Cardiac muscle cell (in vitro differentiated cells and primary cell): ENCODE data around the gene NHSL1. TPM values are rescaled to one million over a fixed set of nuclear protein-coding genes. Genes with fewer than 3 reads are reported as not detected.
"Not testable (repeated sequence)": the region's sequence is repeated elsewhere in the genome, so short reads cannot be mapped to it uniquely, and the experiment has no call there.

Source experiments
- DNase-seq, 2 donors: peaks; one replicate each; pipeline versions ENCODE4 v3.0.0 to v3.0.0-alpha.2; 2010 to 2017; ENCODE audit warnings: low read depth in 1 of 2, low spot score in 1 of 2
- H3K27ac ChIP-seq: fragments of 200-600 bp; sonication (generic); 2 replicates; pipeline ENCODE4 v1.5.1; 2016
- H3K27me3 ChIP-seq: fragments of 200-600 bp; sonication (generic); 2 replicates; pipeline ENCODE4 v1.6.0; 2016; ENCODE audit warnings: control low read depth
- H3K36me3 ChIP-seq: fragments of 200-600 bp; sonication (generic); 2 replicates; pipeline ENCODE4 v1.5.1; 2016; ENCODE audit warnings: control low read depth
- H3K4me1 ChIP-seq: fragments of 200-600 bp; sonication (generic); 2 replicates; pipeline ENCODE4 v1.8.1; 2017; ENCODE audit warnings: low read depth, mild to moderate bottlenecking, mixed run types
- H3K4me3 ChIP-seq: fragments of 200-600 bp; sonication (generic); 2 replicates; pipeline ENCODE4 v1.5.1; 2016; ENCODE audit warnings: mild to moderate bottlenecking
- H3K9me3 ChIP-seq: fragments of 200-600 bp; sonication (generic); 2 replicates; pipeline ENCODE4 v1.5.1; 2017; ENCODE audit warnings: low read depth, mild to moderate bottlenecking, control low read depth
- polyA plus RNA-seq: library from polyadenylated mRNA; unstranded; fragments of >200 nt; fragmentation: Nextera tagmentation; extraction: Ambion mirVana; gene quantifications from 2 replicates; pipeline ENCODE4 v1.2.1, GENCODE V29; 2016
- total RNA-seq: library from RNA; depleted of rRNA; stranded (reverse); fragments of >200 nt; gene quantifications from 2 replicates; pipeline ENCODE4 v1.2.3, GENCODE V29; 2016
- TF ChIP-seq, protein P1 (sequence below): IDR thresholded peaks from 2 replicates; pipeline ENCODE4 v1.5.1; 2012; ENCODE audit warnings: low read depth, mild to moderate bottlenecking, low read length

NHSL1 gene
- total and polyA plus RNA-seq, 2 experiments from 2014 or later: 6.0 to 11.3 TPM

DNA sequence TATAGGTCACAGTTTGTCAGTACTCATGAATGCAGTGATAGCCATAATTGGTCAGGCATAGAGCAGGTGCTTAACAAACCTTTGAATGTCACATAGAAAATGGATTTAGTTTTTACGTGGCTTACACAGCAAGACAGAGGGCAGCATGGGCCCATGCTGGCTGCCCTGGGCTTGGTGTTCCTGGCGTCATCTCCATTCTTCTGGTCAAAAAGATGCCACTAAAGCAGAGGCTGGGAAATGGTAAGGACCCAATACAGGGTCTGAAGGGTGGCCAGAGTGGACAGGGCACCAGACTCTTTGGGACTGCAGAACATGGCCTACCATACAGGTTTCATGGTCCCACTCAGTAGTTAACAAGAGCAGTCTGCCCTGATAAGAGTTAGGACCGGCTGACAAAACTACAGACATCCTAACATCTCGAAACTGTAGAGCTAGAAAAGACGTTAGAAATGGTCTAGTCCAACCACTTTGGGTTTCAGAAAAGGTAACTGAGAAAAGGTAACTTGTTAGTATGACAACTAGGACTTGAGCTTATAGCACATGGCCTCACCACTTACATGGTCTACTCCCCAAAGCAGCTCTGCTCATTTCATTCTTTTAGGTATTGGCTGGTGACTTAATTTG, 72.7 kb downstream of the NHSL1 start:
- TF ChIP-seq, protein P1, sequence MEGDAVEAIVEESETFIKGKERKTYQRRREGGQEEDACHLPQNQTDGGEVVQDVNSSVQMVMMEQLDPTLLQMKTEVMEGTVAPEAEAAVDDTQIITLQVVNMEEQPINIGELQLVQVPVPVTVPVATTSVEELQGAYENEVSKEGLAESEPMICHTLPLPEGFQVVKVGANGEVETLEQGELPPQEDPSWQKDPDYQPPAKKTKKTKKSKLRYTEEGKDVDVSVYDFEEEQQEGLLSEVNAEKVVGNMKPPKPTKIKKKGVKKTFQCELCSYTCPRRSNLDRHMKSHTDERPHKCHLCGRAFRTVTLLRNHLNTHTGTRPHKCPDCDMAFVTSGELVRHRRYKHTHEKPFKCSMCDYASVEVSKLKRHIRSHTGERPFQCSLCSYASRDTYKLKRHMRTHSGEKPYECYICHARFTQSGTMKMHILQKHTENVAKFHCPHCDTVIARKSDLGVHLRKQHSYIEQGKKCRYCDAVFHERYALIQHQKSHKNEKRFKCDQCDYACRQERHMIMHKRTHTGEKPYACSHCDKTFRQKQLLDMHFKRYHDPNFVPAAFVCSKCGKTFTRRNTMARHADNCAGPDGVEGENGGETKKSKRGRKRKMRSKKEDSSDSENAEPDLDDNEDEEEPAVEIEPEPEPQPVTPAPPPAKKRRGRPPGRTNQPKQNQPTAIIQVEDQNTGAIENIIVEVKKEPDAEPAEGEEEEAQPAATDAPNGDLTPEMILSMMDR: no peak
- Histone ChIP-seq H3K4me1 (peaks cover 21% of the 10 kb centered on the region), H3K4me3 (no peak overlapping the region), H3K27me3 (no peaks in the 10 kb centered on the region), H3K27ac (no peak overlapping the region), H3K36me3 (no peaks in the 10 kb centered on the region), H3K9me3 (no peaks in the 10 kb centered on the region)
- DNase-seq: no peak

DNA sequence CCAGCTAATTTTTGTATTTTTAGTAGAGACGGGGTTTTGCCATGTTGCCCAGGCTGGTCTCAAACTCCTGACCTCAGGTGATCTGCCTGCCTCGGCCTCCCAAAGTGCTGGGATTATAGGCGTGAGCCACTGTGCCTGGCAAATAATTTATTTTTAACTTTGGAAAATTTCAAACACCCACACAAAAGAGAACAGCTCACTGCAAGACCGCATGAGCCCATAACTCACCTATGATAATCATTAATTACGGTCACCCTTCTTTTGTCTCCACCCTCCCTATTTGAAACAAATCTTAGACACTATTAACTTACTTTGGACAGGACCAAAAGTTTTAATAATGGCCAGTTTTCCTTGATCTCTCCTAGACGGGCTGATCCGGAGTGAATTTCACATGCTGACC, 74.0 kb downstream of the NHSL1 start:
- not testable (repeated sequence) for H3K36me3 ChIP-seq, H3K9me3 ChIP-seq, H3K27me3 ChIP-seq, H3K27ac ChIP-seq, H3K4me3 ChIP-seq, DNase-seq
- peaks cover 12% of the 10 kb centered on the region for H3K4me1 ChIP-seq

DNA sequence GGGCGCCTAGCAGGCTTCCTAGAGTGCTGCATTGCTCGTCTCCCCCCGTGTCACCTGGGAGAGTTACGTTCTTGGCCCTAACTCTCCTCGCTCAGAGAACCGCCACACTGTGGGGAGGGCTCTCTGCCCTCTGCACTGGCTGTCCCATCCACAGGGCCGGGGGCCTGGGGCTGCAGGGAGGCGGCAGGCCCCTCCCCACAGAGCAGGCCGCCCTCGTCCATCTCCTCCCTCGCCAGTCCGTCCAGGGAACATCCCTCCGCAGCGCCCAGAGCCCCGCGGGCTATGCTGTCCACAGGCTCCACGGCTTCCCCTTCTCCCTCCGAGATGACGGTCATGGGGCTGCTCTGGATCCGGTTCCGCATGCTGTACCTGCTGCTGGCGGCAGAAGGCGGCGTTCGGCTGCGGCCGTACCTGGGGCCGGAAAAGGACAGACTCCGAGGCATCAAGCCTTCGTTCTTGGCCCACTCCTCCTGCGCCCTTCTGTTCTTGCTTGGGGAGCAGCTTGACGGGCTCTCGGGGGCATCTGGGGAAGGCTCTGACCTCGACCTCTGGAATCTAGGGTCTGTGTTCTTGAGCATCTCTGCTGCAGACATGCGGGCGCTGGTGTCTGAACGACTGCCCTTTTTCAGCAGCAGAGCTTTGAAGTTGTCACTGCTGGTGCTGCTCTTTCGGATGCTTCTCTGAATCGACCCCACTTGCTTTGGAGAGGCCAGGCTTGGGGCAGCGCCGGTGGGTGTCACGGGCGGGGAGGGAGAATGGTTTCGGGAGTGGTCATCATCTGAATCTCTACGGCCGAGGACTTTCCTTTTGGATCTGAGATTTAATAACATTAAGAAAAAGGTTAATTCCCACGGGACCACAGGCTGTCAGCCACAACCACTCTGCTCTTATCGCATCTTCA, 75.0 kb downstream of the NHSL1 start:
- peaks cover 2% of the 10 kb centered on the region for H3K4me1 ChIP-seq
- no peak for DNase-seq
- no peaks in the 10 kb centered on the region for H3K9me3 ChIP-seq
- no peak overlapping the region for H3K4me3 ChIP-seq
- H3K27me3 ChIP-seq: no peaks in the 10 kb centered on the region
- no peaks in the 10 kb centered on the region for H3K36me3 ChIP-seq
- TF ChIP-seq, protein P1: no peak
- no peak overlapping the region for H3K27ac ChIP-seq

DNA sequence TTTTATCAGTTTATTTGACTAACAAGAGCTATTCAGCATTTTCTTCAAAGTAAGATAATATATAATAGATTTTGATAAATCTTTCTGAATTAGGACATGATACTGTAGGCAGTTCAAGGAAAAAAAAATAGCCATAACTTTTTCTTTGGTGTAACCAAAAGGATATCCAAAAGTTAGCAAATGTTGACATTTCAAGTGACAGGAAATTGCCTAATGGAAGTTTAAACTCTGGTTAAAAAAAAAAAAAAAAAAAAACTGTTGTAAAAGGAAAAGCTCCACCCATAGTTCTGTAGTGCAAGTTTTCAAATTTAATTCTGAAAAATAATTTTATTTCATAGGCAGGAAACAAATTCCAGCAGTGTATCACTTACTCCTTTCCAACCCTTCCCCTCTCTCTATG, 76.4 kb downstream of the NHSL1 start:
- Histone ChIP-seq H3K9me3 (no peaks in the 10 kb centered on the region), H3K27ac (no peak overlapping the region), H3K4me1 (no peaks in the 10 kb centered on the region), H3K36me3 (no peaks in the 10 kb centered on the region), H3K27me3 (no peaks in the 10 kb centered on the region), H3K4me3 (no peak overlapping the region)
- TF ChIP-seq, protein P1: no peak
- peak in 1 of 2 donors; percentile 28 for DNase-seq

DNA sequence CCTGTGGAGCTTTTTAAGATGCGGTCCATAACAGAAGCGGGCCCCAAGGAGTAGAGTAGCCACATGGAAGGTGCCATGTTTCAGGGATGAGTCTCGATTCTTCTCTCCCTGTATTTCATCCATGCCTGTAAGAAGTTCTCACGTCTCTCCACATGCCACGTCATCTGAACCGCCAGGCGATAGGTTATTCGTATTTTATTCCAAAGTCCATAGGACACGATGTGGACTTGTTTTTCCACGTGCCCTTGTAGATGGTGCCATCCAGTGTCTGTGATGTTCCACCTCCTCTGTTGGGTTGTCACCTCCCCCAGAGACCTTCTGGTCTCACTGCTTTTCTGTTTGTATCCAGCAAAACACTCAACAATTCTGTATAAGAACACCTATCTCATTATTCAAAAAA, 77.7 kb downstream of the NHSL1 start:
- no peak for DNase-seq
- no peaks in the 10 kb centered on the region for H3K36me3 ChIP-seq
- H3K4me3 ChIP-seq: no peak overlapping the region
- no peaks in the 10 kb centered on the region for H3K9me3 ChIP-seq
- TF ChIP-seq, protein P1: no peak
- no peak overlapping the region for H3K27ac ChIP-seq
- no peaks in the 10 kb centered on the region for H3K4me1 ChIP-seq
- no peaks in the 10 kb centered on the region for H3K27me3 ChIP-seq

DNA sequence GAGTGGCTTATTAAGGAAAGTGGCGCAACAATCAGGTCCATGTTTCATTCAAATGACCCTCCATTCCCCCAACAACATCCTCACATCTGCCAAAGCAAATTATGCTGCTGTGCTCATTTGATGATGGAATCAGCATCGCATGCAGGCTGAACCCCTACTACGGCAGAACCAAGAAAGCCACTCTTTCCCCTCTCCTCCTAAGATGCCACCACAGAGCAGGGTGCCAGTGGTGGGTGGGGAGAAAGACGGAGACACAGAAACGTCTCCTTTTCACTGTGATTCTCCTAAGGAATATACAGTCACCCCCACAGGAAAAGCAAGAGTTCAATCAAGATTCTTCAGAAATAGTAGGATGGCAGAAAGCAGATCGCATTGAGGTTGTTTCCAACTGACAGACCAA, 78.2 kb downstream of the NHSL1 start:
- Histone ChIP-seq H3K36me3 (no peaks in the 10 kb centered on the region), H3K9me3 (no peaks in the 10 kb centered on the region), H3K27ac (no peak overlapping the region), H3K4me3 (no peak overlapping the region), H3K4me1 (no peaks in the 10 kb centered on the region), H3K27me3 (no peaks in the 10 kb centered on the region)
- no peak for DNase-seq
- TF ChIP-seq, protein P1: no peak
